HG03196 (cell line): ENCODE data around the gene TMIGD1.
"Not testable (repeated sequence)": the region's sequence is repeated elsewhere in the genome, so short reads cannot be mapped to it uniquely, and the experiment has no call there.

Experiments used
- ATAC-seq: cut with Tn5 transposase; IDR thresholded peaks from one replicate; pipeline ENCODE4 v1.9.1; 2021; ENCODE audit not compliant: unreplicated experiment

TMIGD1 gene

GRCh38 chr17:30358055-30358760, 24.4 kb upstream of the TMIGD1 start:
- no peak for ATAC-seq

GRCh38 chr17:30357476-30357875, 23.6 kb upstream of the TMIGD1 start:
- no peak for ATAC-seq

GRCh38 chr17:30354701-30355100, 20.8 kb upstream of the TMIGD1 start:
- no peak for ATAC-seq

- ATAC-seq, result no peak
Observed at GRCh38 chr17:30352240-30352814, 18.5 kb upstream of the TMIGD1 start.

GRCh38 chr17:30351735-30352134, 17.9 kb upstream of the TMIGD1 start:
- no peak for ATAC-seq

GRCh38 chr17:30351263-30351662, 17.4 kb upstream of the TMIGD1 start:
- ATAC-seq, result not testable (repeated sequence)

- no peak for ATAC-seq
Observed at GRCh38 chr17:30349252-30349651, 15.4 kb upstream of the TMIGD1 start.

- ATAC-seq, result no peak
Observed at GRCh38 chr17:30347488-30347887, 13.6 kb upstream of the TMIGD1 start.

GRCh38 chr17:30346221-30346795, 12.5 kb upstream of the TMIGD1 start:
- ATAC-seq, result no peak

- no peak for ATAC-seq
Observed at GRCh38 chr17:30345527-30346075, 11.7 kb upstream of the TMIGD1 start.

GRCh38 chr17:30345089-30345433, 11.2 kb upstream of the TMIGD1 start:
- no peak for ATAC-seq

- ATAC-seq, result no peak
Observed at GRCh38 chr17:30344283-30345088, 10.6 kb upstream of the TMIGD1 start.

GRCh38 chr17:30343796-30344195, 9.9 kb upstream of the TMIGD1 start:
- ATAC-seq, result no peak

- not testable (repeated sequence) for ATAC-seq
Observed at GRCh38 chr17:30343244-30343643, 9.4 kb upstream of the TMIGD1 start.

- ATAC-seq, result no peak
Observed at GRCh38 chr17:30341703-30342249, 7.9 kb upstream of the TMIGD1 start.

GRCh38 chr17:30340801-30341356, 7.0 kb upstream of the TMIGD1 start:
- no peak for ATAC-seq

- ATAC-seq, result no peak
Observed at GRCh38 chr17:30339086-30339485, 5.2 kb upstream of the TMIGD1 start.

GRCh38 chr17:30337393-30337999, 3.6 kb upstream of the TMIGD1 start:
- no peak for ATAC-seq

GRCh38 chr17:30336369-30337171, 2.7 kb upstream of the TMIGD1 start:
- no peak for ATAC-seq

- no peak for ATAC-seq
Observed at GRCh38 chr17:30334421-30334820, 564 bp upstream of the TMIGD1 start.
